Esophagus muscularis mucosa (tissue), 3 donors: ENCODE results near the gene SLC26A1.

ENCODE experiments used
- POLR2AphosphoS5 ChIP-seq, 2 donors: sonication (generic); formaldehyde crosslinking; IDR thresholded peaks; one replicate each; pipeline ENCODE4 v1.6.1; 2017; ENCODE audit warnings: antibody characterized with exemption in 2 of 2
- TF ChIP-seq, protein P1 (sequence below), 3 experiments: fragments of 200-600 bp in 2 of 3; fragments of 450-650 bp in 1 of 3; sonication (generic) in 2 of 3; IDR thresholded peaks; one replicate each; pipeline ENCODE4 v1.5.1; 2017 to 2019; ENCODE audit warnings: antibody characterized with exemption in 3 of 3, mild to moderate bottlenecking in 2 of 3, moderate library complexity in 1 of 3

DNA sequence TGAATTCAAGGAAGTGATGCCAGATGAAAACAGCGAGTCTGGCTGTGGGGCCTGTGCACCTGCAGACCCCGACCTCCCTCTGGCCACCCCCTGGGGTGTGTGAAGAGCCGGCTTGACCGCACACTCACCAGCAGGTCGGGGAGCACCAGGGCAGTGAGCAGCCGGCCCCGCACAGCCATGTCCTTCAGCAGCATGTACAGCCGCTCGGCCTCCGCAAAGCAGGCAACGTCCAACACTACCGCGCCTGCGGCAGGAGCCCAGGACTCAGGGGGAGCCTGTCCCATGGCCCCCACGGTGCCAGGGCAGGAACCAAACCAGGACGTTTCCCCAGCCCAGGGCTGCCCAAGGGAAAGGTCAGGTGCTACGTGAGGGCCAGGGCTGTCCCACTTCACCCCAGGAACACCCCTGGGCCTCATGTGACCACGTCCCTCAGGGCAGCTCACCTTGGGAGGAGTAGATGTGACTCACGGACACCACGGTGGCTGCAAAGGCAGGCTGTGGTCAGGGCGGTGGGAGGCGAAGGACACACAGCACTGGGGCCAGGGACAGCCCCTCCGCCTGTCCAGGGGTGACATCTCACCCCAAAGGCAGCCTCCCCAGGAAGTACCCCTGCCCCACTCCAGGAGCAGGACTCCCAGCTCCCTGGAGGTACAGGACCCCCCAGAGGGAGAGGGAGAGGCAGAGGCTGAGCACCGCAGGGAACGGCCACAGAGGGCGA is 28.0 kb downstream of the SLC26A1 start:
- TF ChIP-seq, protein P1, sequence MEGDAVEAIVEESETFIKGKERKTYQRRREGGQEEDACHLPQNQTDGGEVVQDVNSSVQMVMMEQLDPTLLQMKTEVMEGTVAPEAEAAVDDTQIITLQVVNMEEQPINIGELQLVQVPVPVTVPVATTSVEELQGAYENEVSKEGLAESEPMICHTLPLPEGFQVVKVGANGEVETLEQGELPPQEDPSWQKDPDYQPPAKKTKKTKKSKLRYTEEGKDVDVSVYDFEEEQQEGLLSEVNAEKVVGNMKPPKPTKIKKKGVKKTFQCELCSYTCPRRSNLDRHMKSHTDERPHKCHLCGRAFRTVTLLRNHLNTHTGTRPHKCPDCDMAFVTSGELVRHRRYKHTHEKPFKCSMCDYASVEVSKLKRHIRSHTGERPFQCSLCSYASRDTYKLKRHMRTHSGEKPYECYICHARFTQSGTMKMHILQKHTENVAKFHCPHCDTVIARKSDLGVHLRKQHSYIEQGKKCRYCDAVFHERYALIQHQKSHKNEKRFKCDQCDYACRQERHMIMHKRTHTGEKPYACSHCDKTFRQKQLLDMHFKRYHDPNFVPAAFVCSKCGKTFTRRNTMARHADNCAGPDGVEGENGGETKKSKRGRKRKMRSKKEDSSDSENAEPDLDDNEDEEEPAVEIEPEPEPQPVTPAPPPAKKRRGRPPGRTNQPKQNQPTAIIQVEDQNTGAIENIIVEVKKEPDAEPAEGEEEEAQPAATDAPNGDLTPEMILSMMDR (IDR thresholded peaks at IDR 0.05) = no peak
- no peak for TF ChIP-seq POLR2AphosphoS5 (IDR thresholded peaks at IDR 0.05)
